ENCODE results near the gene CFH.

- TF ChIP-seq CTCF (IDR thresholded peaks at IDR 0.05; ENCODE audit: insufficient read depth, low read length): no peak
- TF ChIP-seq GABPA (IDR thresholded peaks at IDR 0.05; ENCODE audit: low read depth): no peak
Measured at GRCh38 chr1:196669693-196670092, 17.9 kb downstream of the CFH start.
